NT2/D1 (cell line): Measurements from ENCODE around the gene MUC5B.

Experiments used
- SUZ12 ChIP-seq: IDR thresholded peaks from 2 replicates; pipeline ENCODE4 v1.6.1; 2011; ENCODE audit not compliant: insufficient read length, insufficient read depth; ENCODE audit errors: extremely low read depth
- YY1 ChIP-seq: IDR thresholded peaks from 2 replicates; pipeline ENCODE4 v1.6.1; 2011; ENCODE audit not compliant: insufficient read length, insufficient read depth

DNA sequence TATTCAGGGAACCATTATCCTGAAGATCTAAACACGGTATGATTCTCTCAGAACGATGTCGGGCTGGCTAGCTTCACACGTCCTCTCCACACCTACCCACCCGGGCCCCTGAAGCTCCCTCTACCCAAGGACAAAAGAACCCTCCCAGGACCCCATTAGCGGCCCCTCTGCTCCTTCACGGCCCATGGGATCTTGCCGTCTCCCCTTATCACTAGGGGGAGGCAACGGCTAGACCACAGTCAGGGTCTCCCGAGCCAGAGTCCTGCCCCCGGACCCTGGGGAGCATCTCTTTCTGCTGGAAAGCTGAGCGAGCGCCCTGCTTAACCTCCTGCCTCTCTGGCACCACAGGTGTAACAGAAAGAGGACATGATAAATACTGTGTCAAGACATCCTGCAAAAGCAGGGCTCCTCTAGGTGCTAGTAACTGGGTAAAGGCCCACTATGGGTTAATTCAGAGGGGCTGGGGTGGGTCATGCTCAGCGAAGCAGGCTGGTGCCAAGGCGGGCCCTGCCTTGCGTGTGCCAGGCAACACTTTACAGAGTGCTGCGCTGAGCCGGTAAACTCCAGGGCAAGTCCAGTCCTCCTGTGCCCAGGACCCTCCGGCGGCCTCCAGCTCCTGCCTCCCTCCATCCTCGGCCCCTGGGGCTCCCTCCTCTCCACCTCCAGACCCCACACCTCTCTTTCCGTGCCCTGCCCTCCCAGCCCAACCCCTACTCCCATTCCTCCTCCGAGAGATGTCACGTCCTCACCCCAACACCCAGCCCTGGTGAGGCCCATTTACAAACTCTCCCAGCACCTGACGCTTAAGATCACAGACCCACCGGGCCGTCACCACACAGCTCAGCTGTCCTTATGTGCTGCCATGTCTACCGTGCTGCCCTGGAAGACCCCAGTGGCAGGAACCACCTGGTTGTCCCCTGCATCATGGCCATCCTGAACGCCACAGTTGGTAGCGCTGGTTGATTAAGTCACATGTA lies 83.6 kb downstream of the MUC5B start:
- TF ChIP-seq YY1, result no peak
- TF ChIP-seq SUZ12, result no peak
